SU-DHL-6 (cell line): ENCODE results near the gene KCNAB2.

ENCODE experiments used
- H2AFZ ChIP-seq: fragments of 200-600 bp; sonication (generic); 2 replicates; pipeline ENCODE4 v1.6.1; 2014; ENCODE audit warnings: low read depth, mild to moderate bottlenecking, moderate library complexity, mixed read lengths, antibody characterized with exemption, low read length; ENCODE audit not compliant: severe bottlenecking
- H3F3A ChIP-seq: fragments of 200-600 bp; shearing (Covaris generic); 2 replicates; pipeline ENCODE4 v1.6.0; 2016; ENCODE audit warnings: antibody characterized with exemption, mild to moderate bottlenecking; ENCODE audit not compliant: insufficient read depth
- H3K27ac ChIP-seq: fragments of 200-600 bp; sonication (generic); 2 replicates; pipeline ENCODE4 v1.5.1; 2016; ENCODE audit warnings: low read depth, mild to moderate bottlenecking, low read length, moderate library complexity, mixed read lengths
- H3K27me3 ChIP-seq: fragments of 200-600 bp; sonication (generic), shearing (Covaris generic); 2 replicates; pipeline ENCODE4 v1.6.0; 2014; ENCODE audit warnings: mild to moderate bottlenecking, low read length
- H3K36me3 ChIP-seq: fragments of 200-600 bp; sonication (generic); 2 replicates; pipeline ENCODE4 v1.6.1; 2014; ENCODE audit warnings: mild to moderate bottlenecking, low read length, mixed read lengths
- H3K4me2 ChIP-seq: fragments of 300-600, 200-600 bp; shearing (Covaris generic), sonication (generic); 2 replicates; pipeline ENCODE4 v1.6.0; 2014; ENCODE audit warnings: low read length, low read depth, mild to moderate bottlenecking; ENCODE audit not compliant: poor library complexity, severe bottlenecking
- H3K4me3 ChIP-seq: fragments of 200-600 bp; sonication (generic); 2 replicates; pipeline ENCODE4 v1.5.1; 2014; ENCODE audit warnings: antibody characterized with exemption, low read length, mild to moderate bottlenecking, mixed read lengths; ENCODE audit not compliant: insufficient read depth, poor library complexity, severe bottlenecking
- H3K79me2 ChIP-seq: fragments of 200-600 bp; sonication (generic); 2 replicates; pipeline ENCODE4 v1.6.1; 2014; ENCODE audit warnings: mild to moderate bottlenecking, low read length, moderate library complexity; ENCODE audit not compliant: insufficient read depth
- H3K9ac ChIP-seq: fragments of 200-600 bp; sonication (generic); 2 replicates; pipeline ENCODE4 v1.7.0; 2014; ENCODE audit warnings: mild to moderate bottlenecking, low read length
- H3K9me2 ChIP-seq: fragments of 200-600 bp; sonication (generic); replicated peaks from 2 replicates; pipeline ENCODE4 v1.6.1; 2014; ENCODE audit warnings: low read length; ENCODE audit not compliant: insufficient read depth
- H3K9me3 ChIP-seq: fragments of 200-600 bp; sonication (generic); 2 replicates; pipeline ENCODE4 v1.6.1; 2014; ENCODE audit warnings: low read length, mixed read lengths; ENCODE audit not compliant: insufficient read depth
- H4K20me1 ChIP-seq: fragments of 200-600 bp; sonication (generic); 2 replicates; pipeline ENCODE4 v1.6.1; 2014; ENCODE audit warnings: low read depth, mild to moderate bottlenecking, antibody characterized with exemption, low read length, moderate library complexity, mixed read lengths
- EZH2phosphoT487 ChIP-seq: fragments of 200-600 bp; sonication (generic), shearing (Covaris generic); conservative IDR thresholded peaks from 2 replicates; pipeline ENCODE4 v1.6.1; 2018; ENCODE audit warnings: mild to moderate bottlenecking, antibody characterized with exemption, low read length, moderate library complexity, mixed read lengths
- TF ChIP-seq, protein P1 (sequence below): fragments of 200-600 bp; sonication (generic); IDR thresholded peaks from one replicate; pipeline ENCODE4 v1.5.1; 2017; ENCODE audit warnings: antibody characterized with exemption, mild to moderate bottlenecking, low read length, moderate library complexity; ENCODE audit not compliant: insufficient read depth, poor library complexity, severe bottlenecking

KCNAB2 gene

GRCh38 chr1:5998906-5999301 lies 46.8 kb upstream of the KCNAB2 start:
- Histone ChIP-seq H3K27ac (no peak overlapping the region), H4K20me1 (no peaks in the 10 kb centered on the region), H3K36me3 (no peaks in the 10 kb centered on the region), H2AFZ (no peak overlapping the region), H3F3A (no peaks in the 10 kb centered on the region), H3K9me3 (no peaks in the 10 kb centered on the region), H3K4me2 (no peak overlapping the region), H3K9me2 (no peaks in the 10 kb centered on the region), H3K4me3 (no peak overlapping the region), H3K27me3 (no peaks in the 10 kb centered on the region), H3K79me2 (no peaks in the 10 kb centered on the region), H3K9ac (no peak overlapping the region)
- TF ChIP-seq, protein P1, sequence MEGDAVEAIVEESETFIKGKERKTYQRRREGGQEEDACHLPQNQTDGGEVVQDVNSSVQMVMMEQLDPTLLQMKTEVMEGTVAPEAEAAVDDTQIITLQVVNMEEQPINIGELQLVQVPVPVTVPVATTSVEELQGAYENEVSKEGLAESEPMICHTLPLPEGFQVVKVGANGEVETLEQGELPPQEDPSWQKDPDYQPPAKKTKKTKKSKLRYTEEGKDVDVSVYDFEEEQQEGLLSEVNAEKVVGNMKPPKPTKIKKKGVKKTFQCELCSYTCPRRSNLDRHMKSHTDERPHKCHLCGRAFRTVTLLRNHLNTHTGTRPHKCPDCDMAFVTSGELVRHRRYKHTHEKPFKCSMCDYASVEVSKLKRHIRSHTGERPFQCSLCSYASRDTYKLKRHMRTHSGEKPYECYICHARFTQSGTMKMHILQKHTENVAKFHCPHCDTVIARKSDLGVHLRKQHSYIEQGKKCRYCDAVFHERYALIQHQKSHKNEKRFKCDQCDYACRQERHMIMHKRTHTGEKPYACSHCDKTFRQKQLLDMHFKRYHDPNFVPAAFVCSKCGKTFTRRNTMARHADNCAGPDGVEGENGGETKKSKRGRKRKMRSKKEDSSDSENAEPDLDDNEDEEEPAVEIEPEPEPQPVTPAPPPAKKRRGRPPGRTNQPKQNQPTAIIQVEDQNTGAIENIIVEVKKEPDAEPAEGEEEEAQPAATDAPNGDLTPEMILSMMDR, result no peak

DNA sequence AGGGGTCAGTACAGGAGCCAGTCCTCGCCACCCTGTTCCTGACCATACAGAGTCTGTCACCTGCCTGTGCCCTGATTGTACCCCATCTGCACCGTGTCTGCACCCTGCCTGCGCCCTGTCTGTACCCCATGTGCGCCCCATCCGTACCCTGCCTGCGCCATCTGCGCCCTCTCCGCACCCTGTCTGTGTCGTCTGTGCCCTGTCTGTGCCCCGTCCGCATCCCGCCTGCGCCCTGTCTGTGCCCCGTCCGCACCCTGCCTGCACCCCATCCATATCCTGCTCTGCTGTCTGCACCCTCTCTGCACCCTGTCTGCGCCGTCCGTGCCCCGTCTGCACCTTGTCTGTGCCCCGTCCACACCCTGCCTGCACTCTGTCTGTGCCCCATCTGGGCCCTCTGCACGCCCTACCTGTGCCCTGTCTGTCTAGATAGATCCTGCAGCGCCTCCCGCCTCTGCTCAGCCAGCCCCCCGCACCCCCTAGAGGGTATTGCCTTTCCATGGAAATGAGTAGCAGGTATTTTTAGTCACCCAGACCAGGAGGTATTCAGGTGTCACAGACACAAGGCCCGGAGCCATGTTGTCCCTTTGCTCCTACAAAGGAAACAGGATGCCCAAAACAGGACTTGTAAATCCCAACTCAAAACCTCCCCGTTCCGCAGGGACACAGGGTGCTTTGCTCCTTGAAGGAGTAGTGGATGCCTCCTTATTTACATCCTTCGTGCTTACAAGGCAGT lies 45.8 kb upstream of the KCNAB2 start:
- TF ChIP-seq EZH2phosphoT487, result no peak
- TF ChIP-seq, protein P1, result no peak
- no peak overlapping the region for H2AFZ ChIP-seq
- no peaks in the 10 kb centered on the region for H3K79me2 ChIP-seq
- H4K20me1 ChIP-seq, result no peaks in the 10 kb centered on the region
- no peak overlapping the region for H3K27ac ChIP-seq
- H3K27me3 ChIP-seq, result no peaks in the 10 kb centered on the region
- H3K9me2 ChIP-seq, result no peaks in the 10 kb centered on the region
- no peaks in the 10 kb centered on the region for H3K9me3 ChIP-seq
- H3K4me3 ChIP-seq, result no peak overlapping the region
- H3F3A ChIP-seq, result no peaks in the 10 kb centered on the region
- no peak overlapping the region for H3K9ac ChIP-seq
- H3K4me2 ChIP-seq, result no peak overlapping the region
- H3K36me3 ChIP-seq, result no peaks in the 10 kb centered on the region

GRCh38 chr1:6000444-6001288 lies 45.0 kb upstream of the KCNAB2 start:
- Histone ChIP-seq H3K9me3 (no peaks in the 10 kb centered on the region), H3F3A (no peaks in the 10 kb centered on the region), H3K79me2 (no peaks in the 10 kb centered on the region), H2AFZ (no peak overlapping the region), H4K20me1 (no peaks in the 10 kb centered on the region), H3K4me2 (no peak overlapping the region), H3K9me2 (no peaks in the 10 kb centered on the region), H3K27ac (no peak overlapping the region), H3K9ac (no peak overlapping the region), H3K27me3 (no peaks in the 10 kb centered on the region), H3K4me3 (no peak overlapping the region), H3K36me3 (no peaks in the 10 kb centered on the region)
- no peak for TF ChIP-seq EZH2phosphoT487
- TF ChIP-seq, protein P1, result no peak
